ENCODE results near the gene CLIC6. TPM values are rescaled to one million over a fixed set of nuclear protein-coding genes. Genes with fewer than 3 reads are reported as not detected.

The CLIC6 gene
- total RNA-seq, 4 donors from 2014 or later: 3.9 to 23.9 (median 8.0) TPM

DNA sequence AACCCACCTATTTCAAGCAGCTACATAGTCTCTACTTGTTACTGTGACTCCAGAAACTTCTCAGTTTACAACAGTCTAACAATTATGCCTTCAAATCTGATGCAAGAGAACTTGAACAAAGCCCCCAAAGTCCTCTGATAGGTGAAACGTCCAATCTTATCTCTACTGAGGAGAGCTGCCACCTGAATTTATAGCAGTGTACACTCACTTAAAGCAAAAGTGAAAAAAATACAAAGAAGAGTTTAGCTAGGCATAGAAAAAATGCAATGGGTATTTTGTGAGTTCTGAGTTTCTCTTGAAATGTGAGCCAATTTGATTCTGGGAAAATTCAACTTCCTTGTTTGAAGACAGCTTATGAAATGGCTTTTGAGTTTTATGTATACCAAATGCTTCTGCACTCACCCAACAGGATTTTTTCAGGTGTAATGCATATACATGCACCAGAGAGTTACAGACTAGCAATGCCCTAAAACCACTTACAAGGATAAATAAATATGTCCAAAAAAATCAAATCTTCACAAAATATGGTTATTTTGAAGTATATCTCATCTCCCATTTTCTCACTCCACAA, 17.8 kb upstream of the CLIC6 start:
- no peak overlapping the region for H3K4me3 ChIP-seq (replicated peaks in 1 of 3)
- intact Hi-C loops (cut with DNase I): no loop called here
- no peaks in the 10 kb centered on the region for H3K36me3 ChIP-seq
- no peaks in the 10 kb centered on the region for H3K4me1 ChIP-seq
- H3K9me3 ChIP-seq: no peaks in the 10 kb centered on the region
- 32 to 61% methylated on average over 1 of the region's 1 CpG for WGBS, 2 donors
- no peak overlapping the region for H3K27ac ChIP-seq
- DNase-seq: no peak
- TF ChIP-seq CTCF (IDR thresholded peaks at IDR 0.05): no peak
- TF ChIP-seq POLR2A (IDR thresholded peaks at IDR 0.05): no peak
- H3K27me3 ChIP-seq: no peaks in the 10 kb centered on the region

GRCh38 chr21:34651642-34652041, 17.2 kb upstream of the CLIC6 start:
- no peaks in the 10 kb centered on the region for H3K27me3 ChIP-seq
- no peak overlapping the region for H3K27ac ChIP-seq
- no peak overlapping the region for H3K4me3 ChIP-seq (replicated peaks in 1 of 3)
- no peak for TF ChIP-seq POLR2A (IDR thresholded peaks at IDR 0.05)
- TF ChIP-seq CTCF (IDR thresholded peaks at IDR 0.05): no peak
- H3K4me1 ChIP-seq: no peaks in the 10 kb centered on the region
- no peaks in the 10 kb centered on the region for H3K9me3 ChIP-seq
- 91 to 95% methylated on average over 1 of the region's 1 CpG for WGBS, 2 donors
- no peaks in the 10 kb centered on the region for H3K36me3 ChIP-seq
- no peak for DNase-seq
- intact Hi-C loops (cut with DNase I): no loop called here

GRCh38 chr21:34653522-34653921, 15.3 kb upstream of the CLIC6 start:
- intact Hi-C loops (cut with DNase I): no loop called here
- no peaks in the 10 kb centered on the region for H3K9me3 ChIP-seq
- H3K4me3 ChIP-seq (replicated peaks in 1 of 3): no peak overlapping the region
- no peak for DNase-seq
- 84 to 92% methylated on average over 6 of the region's 6 CpGs for WGBS, 2 donors
- H3K4me1 ChIP-seq: peaks cover 0 to 3% of the 10 kb centered on the region in 2 donors
- H3K27me3 ChIP-seq: no peaks in the 10 kb centered on the region
- no peak overlapping the region for H3K27ac ChIP-seq
- TF ChIP-seq POLR2A (IDR thresholded peaks at IDR 0.05) (no peak), CTCF (IDR thresholded peaks at IDR 0.05) (no peak)
- H3K36me3 ChIP-seq: no peaks in the 10 kb centered on the region

- Histone ChIP-seq H3K9me3 (no peaks in the 10 kb centered on the region), H3K4me3 (replicated peaks in 1 of 3) (no peak overlapping the region), H3K36me3 (no peaks in the 10 kb centered on the region), H3K27me3 (no peaks in the 10 kb centered on the region), H3K27ac (no peak overlapping the region), H3K4me1 (peaks cover 8 to 17% of the 10 kb centered on the region in 2 donors)
- intact Hi-C loops (cut with DNase I): no loop called here
- no peak for TF ChIP-seq POLR2A (IDR thresholded peaks at IDR 0.05)
- TF ChIP-seq CTCF (IDR thresholded peaks at IDR 0.05): no peak
- no peak for DNase-seq
Measured at GRCh38 chr21:34661848-34662247, 6.9 kb upstream of the CLIC6 start.

GRCh38 chr21:34667761-34668160, 1.0 kb upstream of the CLIC6 start:
- WGBS, 2 donors: 79 to 84% methylated on average over 3 of the region's 3 CpGs
- intact Hi-C loops (cut with DNase I): no loop called here
- H3K27me3 ChIP-seq: no peaks in the 10 kb centered on the region

More at GRCh38 chr21:34667761-34668160, 1.0 kb upstream of the CLIC6 start:
- H3K4me3 ChIP-seq (replicated peaks in 1 of 3): no peak overlapping the region
- TF ChIP-seq POLR2A (IDR thresholded peaks at IDR 0.05) (no peak), CTCF (IDR thresholded peaks at IDR 0.05) (no peak)
- no peaks in the 10 kb centered on the region for H3K36me3 ChIP-seq
- no peak overlapping the region for H3K27ac ChIP-seq
- no peaks in the 10 kb centered on the region for H3K9me3 ChIP-seq
- no peak for DNase-seq
- H3K4me1 ChIP-seq: peaks cover 10 to 12% of the 10 kb centered on the region in 2 donors
